Measurements from ENCODE around the gene TXNDC15.

- TF ChIP-seq CTCF (IDR thresholded peaks at IDR 0.05; ENCODE audit: low read depth, low read length) (no peak), EZH2phosphoT487 (IDR thresholded peaks at IDR 0.05; ENCODE audit: low read depth) (no peak)
These were observed 58.3 kb downstream of the TXNDC15 start for GRCh38 chr5:134932508-134932907.
